GM12875 (cell line): ENCODE results near the gene TIGD6.
"Not testable (repeated sequence)": the region's sequence is repeated elsewhere in the genome, so short reads cannot be mapped to it uniquely, and the experiment has no call there.

Experiments
- H3K4me3 ChIP-seq: one replicate; pipeline ENCODE4 v1.5.1; 2011; ENCODE audit warnings: low read depth, low read length, control low read depth
- TF ChIP-seq, protein P1 (sequence below): IDR thresholded peaks from 2 replicates; pipeline ENCODE4 v1.5.1; 2011; ENCODE audit warnings: low read depth, mild to moderate bottlenecking, control low read depth, inconsistent platforms, low read length, moderate library complexity, borderline replicate concordance; ENCODE audit not compliant: insufficient read depth

The TIGD6 gene

DNA sequence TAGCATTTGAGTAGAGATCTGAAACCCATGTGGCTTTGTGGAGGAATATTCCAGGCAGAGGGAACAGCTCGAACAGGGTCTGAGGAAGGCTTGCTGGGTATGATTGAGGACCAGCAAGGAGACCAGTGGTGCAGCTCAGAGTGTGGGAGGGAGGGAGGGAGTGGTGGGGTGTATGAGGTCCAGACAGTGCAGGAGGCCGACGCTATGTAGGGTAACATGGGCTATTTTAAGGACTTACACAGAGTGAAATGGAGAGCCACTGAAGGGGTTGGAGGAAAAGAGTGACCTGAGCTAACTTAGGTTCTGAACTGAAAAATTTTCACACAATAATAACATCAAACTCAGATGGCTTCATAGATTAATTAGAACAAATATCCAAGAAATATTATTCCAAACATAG lies 42.0 kb upstream of the TIGD6 start:
- TF ChIP-seq, protein P1, sequence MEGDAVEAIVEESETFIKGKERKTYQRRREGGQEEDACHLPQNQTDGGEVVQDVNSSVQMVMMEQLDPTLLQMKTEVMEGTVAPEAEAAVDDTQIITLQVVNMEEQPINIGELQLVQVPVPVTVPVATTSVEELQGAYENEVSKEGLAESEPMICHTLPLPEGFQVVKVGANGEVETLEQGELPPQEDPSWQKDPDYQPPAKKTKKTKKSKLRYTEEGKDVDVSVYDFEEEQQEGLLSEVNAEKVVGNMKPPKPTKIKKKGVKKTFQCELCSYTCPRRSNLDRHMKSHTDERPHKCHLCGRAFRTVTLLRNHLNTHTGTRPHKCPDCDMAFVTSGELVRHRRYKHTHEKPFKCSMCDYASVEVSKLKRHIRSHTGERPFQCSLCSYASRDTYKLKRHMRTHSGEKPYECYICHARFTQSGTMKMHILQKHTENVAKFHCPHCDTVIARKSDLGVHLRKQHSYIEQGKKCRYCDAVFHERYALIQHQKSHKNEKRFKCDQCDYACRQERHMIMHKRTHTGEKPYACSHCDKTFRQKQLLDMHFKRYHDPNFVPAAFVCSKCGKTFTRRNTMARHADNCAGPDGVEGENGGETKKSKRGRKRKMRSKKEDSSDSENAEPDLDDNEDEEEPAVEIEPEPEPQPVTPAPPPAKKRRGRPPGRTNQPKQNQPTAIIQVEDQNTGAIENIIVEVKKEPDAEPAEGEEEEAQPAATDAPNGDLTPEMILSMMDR, result no peak
- no peak overlapping the region for H3K4me3 ChIP-seq

DNA sequence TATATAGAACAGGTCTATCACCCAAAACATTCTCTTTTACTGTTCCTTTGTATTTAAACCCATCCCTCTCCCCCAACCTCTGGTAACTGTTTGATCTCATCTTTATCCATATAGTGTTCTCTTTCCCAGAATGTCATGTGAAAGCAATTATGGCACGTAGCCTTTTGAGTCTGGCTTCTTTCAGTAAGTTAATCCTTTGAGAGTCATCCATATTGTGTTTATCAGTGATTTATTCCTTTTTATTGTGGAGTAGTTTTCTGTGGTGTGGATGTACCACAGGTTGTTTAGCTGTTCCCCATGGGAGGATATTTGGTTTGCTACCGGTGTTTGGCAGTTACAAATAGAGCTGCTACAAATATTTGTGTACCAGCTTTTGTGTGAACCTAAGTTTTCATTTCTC lies 38.1 kb upstream of the TIGD6 start:
- TF ChIP-seq, protein P1, result no peak

DNA sequence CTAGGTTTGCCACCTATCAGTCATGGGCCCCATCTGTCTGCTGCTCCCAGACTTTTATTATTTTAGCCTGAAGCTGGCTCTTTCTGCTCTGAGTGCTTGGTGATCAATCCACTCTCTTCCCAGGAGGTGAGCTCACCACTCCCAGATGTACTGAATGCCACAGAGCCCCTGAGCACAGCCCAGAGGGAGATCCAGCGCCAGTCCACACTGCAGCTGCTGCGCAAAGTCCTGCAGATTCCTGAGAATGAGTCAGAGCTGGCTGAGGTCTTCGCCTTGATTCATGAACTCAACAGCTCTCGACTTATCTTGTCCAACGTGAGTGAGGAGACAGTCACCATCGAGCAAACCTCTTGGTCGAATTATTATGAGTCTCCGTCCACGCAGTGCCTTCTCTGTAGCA lies 36.1 kb upstream of the TIGD6 start:
- no peak overlapping the region for H3K4me3 ChIP-seq
- TF ChIP-seq, protein P1, result no peak

More for the DNA sequence above, 38.1 kb upstream of the TIGD6 start:
- no peak overlapping the region for H3K4me3 ChIP-seq

DNA sequence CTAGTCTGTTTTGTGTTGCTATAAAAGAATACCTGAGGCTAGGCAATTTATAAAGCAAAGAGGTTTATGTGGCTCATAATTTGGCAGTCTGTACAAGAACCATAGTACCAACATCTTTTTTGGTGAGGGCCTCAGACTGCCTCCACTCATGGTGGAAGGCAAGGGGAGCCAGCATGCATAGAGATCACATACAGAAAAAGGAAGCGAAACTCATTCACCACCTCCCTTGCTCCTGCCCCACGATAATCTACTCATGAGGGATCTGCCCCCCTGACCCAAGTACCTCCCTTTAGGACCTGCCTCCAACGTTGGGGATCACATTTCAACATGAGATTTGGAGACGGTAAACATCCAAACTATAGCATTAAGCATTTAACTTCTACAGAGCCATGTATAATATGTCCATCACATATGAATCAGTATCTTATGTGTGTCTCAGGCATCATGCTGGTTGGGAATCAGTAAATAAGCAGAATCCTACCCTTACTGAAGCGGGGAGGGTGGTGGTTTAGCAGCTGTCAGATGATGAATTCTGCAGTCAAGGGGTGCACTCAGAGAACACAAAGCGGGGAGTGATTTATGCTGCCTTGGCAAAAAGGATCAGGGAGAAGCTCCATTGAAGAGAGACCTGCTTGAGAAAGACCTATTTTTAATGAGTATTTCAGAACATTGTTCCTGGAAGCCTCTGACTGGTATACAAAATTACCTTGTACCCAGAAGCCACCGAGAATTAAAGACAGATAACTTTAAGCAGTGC lies 34.9 kb upstream of the TIGD6 start:
- TF ChIP-seq, protein P1, result no peak
- H3K4me3 ChIP-seq, result no peak overlapping the region

DNA sequence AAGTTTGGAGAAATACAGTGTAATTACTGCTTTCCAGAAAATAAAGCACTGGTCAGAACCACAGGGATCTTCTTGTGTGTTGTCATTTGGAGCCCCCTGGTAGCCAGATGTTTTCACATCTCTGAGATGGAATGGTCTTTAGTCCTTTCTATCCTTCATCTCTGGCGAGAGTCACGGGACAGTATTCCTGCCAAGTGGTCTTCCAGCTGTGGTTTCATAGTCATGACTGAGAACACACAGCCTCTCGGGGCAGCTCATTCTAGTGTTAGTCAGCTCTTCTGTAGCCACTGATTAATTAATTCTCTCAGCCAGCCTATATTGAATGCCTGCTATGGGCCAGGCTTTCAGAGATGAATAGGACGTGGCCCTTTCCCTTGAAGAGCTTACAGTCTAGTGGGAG lies 34.2 kb upstream of the TIGD6 start:
- TF ChIP-seq, protein P1, result no peak

DNA sequence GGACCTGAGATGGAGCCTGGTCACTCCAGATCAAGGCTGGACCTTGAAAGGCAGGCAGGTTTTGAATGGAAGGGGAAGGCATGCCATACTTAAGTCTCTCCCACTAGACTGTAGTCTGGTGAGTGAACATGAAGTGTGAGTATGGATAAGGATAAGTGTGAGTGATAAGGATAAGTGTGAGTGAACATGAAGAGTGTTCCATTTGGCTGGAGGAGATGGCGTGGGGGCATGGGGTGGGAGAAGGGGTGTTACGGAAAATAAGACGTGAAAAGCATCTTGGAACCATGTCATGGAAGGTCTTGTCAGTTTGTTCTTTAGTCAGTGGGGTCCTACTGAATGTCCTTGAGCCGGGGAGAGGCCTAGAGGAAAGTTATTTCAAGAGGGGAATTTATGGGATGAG lies 32.9 kb upstream of the TIGD6 start:
- TF ChIP-seq, protein P1, result no peak
- no peak overlapping the region for H3K4me3 ChIP-seq

More for the DNA sequence above, 34.2 kb upstream of the TIGD6 start:
- no peak overlapping the region for H3K4me3 ChIP-seq

DNA sequence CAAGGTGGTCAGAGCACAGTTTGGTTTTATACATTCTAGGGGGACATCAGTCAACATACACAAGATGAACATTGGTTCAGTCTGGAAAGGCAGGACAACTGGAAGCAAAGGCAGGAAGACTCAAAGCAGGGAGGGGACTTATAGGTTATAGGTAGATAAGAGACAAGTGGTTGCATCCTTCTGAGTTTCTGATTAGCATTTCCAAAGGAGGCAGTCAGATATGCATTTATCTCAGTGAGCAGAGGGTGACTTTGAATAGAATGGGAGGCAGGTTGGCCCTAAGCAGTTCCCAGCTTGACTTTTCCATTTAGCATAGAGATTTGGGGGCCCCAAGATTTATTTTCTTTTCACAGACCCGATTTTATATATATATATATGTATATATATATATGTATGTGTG lies 27.6 kb upstream of the TIGD6 start:
- not testable (repeated sequence) for H3K4me3 ChIP-seq
